ENCODE measurements around the gene PPIL6.
"Not testable (repeated sequence)": the region's sequence is repeated elsewhere in the genome, so short reads cannot be mapped to it uniquely, and the experiment has no call there.

PPIL6 gene

GRCh38 chr6:109466212-109466923 is 25.9 kb upstream of the PPIL6 start:
- DNase-seq (ENCODE audit: low spot score), result no peak

- DNase-seq (ENCODE audit: low spot score), result no peak
These were observed 25.3 kb upstream of the PPIL6 start for GRCh38 chr6:109465772-109466171.

GRCh38 chr6:109461733-109462526 is 21.5 kb upstream of the PPIL6 start:
- peak; percentile 29 for DNase-seq (ENCODE audit: low spot score)

- DNase-seq (ENCODE audit: low spot score), result not testable (repeated sequence)
These were observed 20.8 kb upstream of the PPIL6 start for GRCh38 chr6:109461205-109461604.

- DNase-seq (ENCODE audit: low spot score), result no peak
These were observed 19.9 kb upstream of the PPIL6 start for GRCh38 chr6:109460161-109460829.

GRCh38 chr6:109458774-109459531 is 18.5 kb upstream of the PPIL6 start:
- peak; percentile 67 for DNase-seq (ENCODE audit: low spot score)

- DNase-seq (ENCODE audit: low spot score), result no peak
These were observed 17.2 kb upstream of the PPIL6 start for GRCh38 chr6:109457562-109457996.

- no peak for DNase-seq (ENCODE audit: low spot score)
These were observed 16.5 kb upstream of the PPIL6 start for GRCh38 chr6:109456710-109457561.

GRCh38 chr6:109456111-109456583 is 15.7 kb upstream of the PPIL6 start:
- no peak for DNase-seq (ENCODE audit: low spot score)

- DNase-seq (ENCODE audit: low spot score), result peak; percentile 75
These were observed 15.1 kb upstream of the PPIL6 start, which contains the start of gene MICAL1 for GRCh38 chr6:109455437-109456110. TSS of gene MICAL1 (minus strand) at chr6:109455772. CDS start at chr6:109454196, 1,576 bp downstream.

GRCh38 chr6:109454496-109455436 is 14.3 kb upstream of the PPIL6 start:
- peak; percentile 70 for DNase-seq (ENCODE audit: low spot score)

GRCh38 chr6:109453594-109454495 is 13.4 kb upstream of the PPIL6 start:
- no peak for DNase-seq (ENCODE audit: low spot score)

- DNase-seq (ENCODE audit: low spot score), result no peak
These were observed 12.7 kb upstream of the PPIL6 start for GRCh38 chr6:109453156-109453555.

- DNase-seq (ENCODE audit: low spot score), result no peak
These were observed 11.8 kb upstream of the PPIL6 start for GRCh38 chr6:109452181-109452580.

GRCh38 chr6:109451376-109451775 is 10.9 kb upstream of the PPIL6 start:
- no peak for DNase-seq (ENCODE audit: low spot score)

- DNase-seq (ENCODE audit: low spot score), result no peak
These were observed 10.4 kb upstream of the PPIL6 start for GRCh38 chr6:109450801-109451200.

- DNase-seq (ENCODE audit: low spot score), result peak; percentile 33
These were observed 9.6 kb upstream of the PPIL6 start for GRCh38 chr6:109449795-109450673.

Measured in CD4-positive, alpha-beta T cell treated with Interleukin-15 for 4 hours (primary cell).